ENCODE results near the gene DNAH3. TPM values are rescaled to one million over a fixed set of nuclear protein-coding genes. Genes with fewer than 3 reads are reported as not detected.
A peak's percentile ranks its signal among the peaks of the same experiment; 100 is the strongest.

Gene DNAH3
- total RNA-seq, 1 donor = not detected

DNA sequence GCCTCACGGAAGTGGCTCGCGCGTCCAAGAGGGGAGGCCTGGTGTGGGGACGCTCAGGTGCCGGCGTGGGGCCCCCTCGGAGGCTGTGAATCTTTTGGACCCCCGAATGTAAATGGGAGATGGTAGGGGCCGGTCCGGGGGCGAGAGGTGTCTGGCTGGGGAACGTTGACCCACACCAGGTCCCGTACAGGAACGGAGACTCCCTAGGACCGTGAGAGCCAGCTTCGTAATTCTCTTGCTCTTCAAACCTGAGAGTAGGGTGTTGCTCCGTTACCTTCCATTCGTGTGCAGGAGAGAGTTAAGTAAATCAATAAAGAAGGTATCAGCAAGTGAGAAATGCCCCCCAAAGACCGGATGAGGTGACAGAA is 249.6 kb downstream of the DNAH3 start:
- H3K27ac ChIP-seq (ENCODE audit: low read depth, low read length) = peak overlapping the region; percentile 100
- peak overlapping the region; percentile 12 for H2AFZ ChIP-seq (ENCODE audit: low read length)
- H3K4me1 ChIP-seq (ENCODE audit: insufficient read depth, low read length) = peaks cover 62% of the 10 kb centered on the region
- peak; percentile 54 for DNase-seq (ENCODE audit: insufficient read length, low spot score, missing footprints)
- no peaks in the 10 kb centered on the region for H3K27me3 ChIP-seq (ENCODE audit: insufficient read depth, low read length)
- peaks cover 14% of the 10 kb centered on the region for H3K36me3 ChIP-seq (ENCODE audit: insufficient read depth, low read length)
- H3K79me2 ChIP-seq (ENCODE audit: insufficient read depth, low read length) = peaks cover 69% of the 10 kb centered on the region
- peak overlapping the region; percentile 90 for H3K4me3 ChIP-seq (ENCODE audit: insufficient read depth, low read length)
- peak overlapping the region; percentile 85 for H3K4me2 ChIP-seq (ENCODE audit: insufficient read depth, low read length)
- no peaks in the 10 kb centered on the region for H3K9me3 ChIP-seq (ENCODE audit: low read depth, low read length)
- peaks cover 23% of the 10 kb centered on the region for H4K20me1 ChIP-seq (ENCODE audit: insufficient read depth, low read length)
- TF ChIP-seq, protein P1, sequence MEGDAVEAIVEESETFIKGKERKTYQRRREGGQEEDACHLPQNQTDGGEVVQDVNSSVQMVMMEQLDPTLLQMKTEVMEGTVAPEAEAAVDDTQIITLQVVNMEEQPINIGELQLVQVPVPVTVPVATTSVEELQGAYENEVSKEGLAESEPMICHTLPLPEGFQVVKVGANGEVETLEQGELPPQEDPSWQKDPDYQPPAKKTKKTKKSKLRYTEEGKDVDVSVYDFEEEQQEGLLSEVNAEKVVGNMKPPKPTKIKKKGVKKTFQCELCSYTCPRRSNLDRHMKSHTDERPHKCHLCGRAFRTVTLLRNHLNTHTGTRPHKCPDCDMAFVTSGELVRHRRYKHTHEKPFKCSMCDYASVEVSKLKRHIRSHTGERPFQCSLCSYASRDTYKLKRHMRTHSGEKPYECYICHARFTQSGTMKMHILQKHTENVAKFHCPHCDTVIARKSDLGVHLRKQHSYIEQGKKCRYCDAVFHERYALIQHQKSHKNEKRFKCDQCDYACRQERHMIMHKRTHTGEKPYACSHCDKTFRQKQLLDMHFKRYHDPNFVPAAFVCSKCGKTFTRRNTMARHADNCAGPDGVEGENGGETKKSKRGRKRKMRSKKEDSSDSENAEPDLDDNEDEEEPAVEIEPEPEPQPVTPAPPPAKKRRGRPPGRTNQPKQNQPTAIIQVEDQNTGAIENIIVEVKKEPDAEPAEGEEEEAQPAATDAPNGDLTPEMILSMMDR (IDR thresholded peaks at IDR 0.05; ENCODE audit: extremely low read depth, low read depth, low read length) = no peak

DNA sequence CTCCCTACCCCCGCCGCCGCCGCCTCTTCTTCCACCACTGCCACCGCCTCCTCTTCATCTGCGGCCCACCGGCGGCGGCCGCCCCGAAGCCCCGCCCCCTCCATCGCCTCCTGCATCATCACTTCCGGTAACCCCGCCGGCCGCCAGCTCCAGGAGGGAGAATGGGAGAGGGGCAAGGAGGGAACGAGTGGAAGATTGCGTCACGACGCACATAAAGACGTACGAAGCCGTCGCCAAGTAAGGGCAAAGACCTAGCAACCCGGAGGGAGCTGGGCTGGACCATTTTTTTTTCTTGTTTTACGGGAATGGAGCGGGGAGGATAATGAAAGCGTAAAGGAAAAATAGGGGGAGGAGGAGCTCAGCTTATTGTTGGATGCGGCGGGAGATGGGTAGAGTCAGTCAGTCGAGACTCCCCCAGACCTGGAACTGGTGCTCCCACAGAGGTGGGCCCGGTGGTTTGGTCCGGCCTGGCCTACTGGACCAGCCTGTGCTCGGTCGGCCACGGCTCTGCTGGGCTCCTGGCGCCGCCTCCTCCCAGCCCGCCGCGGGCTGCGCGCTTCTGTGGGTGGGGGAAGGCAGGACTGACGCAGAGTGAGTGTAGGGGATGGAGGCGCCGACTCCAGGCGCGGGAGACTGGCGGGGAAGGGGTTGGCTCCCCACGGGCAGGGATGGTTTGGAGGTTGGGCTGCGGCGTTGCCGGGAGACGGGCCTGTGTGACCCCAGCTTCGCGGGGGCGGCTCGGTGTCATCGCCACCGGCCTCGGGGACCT is 250.2 kb downstream of the DNAH3 start, which contains the start of the genes DCUN1D3 and LYRM1:
Gene DCUN1D3 (minus strand): TSS at position 60 of the 769 bp plus-strand sequence. CDS start 37,820 bp downstream, outside the sequence.
Gene LYRM1 (plus strand): TSS at position 473 of the 769 bp plus-strand sequence. CDS start 14,785 bp downstream, outside the sequence.
- TF ChIP-seq, protein P1 (IDR thresholded peaks at IDR 0.05; ENCODE audit: extremely low read depth, low read depth, low read length) = no peak
- peak within 1 kb of the TSS; percentile 85 for H2AFZ ChIP-seq (ENCODE audit: low read length)
- peaks cover 57% of the 10 kb centered on the region for H3K4me1 ChIP-seq (ENCODE audit: insufficient read depth, low read length)
- DNase-seq (ENCODE audit: insufficient read length, low spot score, missing footprints) = peak; percentile 97
- peaks cover 20% of the 10 kb centered on the region for H3K36me3 ChIP-seq (ENCODE audit: insufficient read depth, low read length)
- no peaks in the 10 kb centered on the region for H3K9me3 ChIP-seq (ENCODE audit: low read depth, low read length)
- peaks cover 28% of the 10 kb centered on the region for H4K20me1 ChIP-seq (ENCODE audit: insufficient read depth, low read length)
- peak within 1 kb of the TSS; percentile 90 for H3K4me3 ChIP-seq (ENCODE audit: insufficient read depth, low read length)
- H3K79me2 ChIP-seq (ENCODE audit: insufficient read depth, low read length) = peaks cover 75% of the 10 kb centered on the region
- no peaks in the 10 kb centered on the region for H3K27me3 ChIP-seq (ENCODE audit: insufficient read depth, low read length)
- H3K4me2 ChIP-seq (ENCODE audit: insufficient read depth, low read length) = peak within 1 kb of the TSS; percentile 89
- peak within 1 kb of the TSS; percentile 100 for H3K27ac ChIP-seq (ENCODE audit: low read depth, low read length)

DNA sequence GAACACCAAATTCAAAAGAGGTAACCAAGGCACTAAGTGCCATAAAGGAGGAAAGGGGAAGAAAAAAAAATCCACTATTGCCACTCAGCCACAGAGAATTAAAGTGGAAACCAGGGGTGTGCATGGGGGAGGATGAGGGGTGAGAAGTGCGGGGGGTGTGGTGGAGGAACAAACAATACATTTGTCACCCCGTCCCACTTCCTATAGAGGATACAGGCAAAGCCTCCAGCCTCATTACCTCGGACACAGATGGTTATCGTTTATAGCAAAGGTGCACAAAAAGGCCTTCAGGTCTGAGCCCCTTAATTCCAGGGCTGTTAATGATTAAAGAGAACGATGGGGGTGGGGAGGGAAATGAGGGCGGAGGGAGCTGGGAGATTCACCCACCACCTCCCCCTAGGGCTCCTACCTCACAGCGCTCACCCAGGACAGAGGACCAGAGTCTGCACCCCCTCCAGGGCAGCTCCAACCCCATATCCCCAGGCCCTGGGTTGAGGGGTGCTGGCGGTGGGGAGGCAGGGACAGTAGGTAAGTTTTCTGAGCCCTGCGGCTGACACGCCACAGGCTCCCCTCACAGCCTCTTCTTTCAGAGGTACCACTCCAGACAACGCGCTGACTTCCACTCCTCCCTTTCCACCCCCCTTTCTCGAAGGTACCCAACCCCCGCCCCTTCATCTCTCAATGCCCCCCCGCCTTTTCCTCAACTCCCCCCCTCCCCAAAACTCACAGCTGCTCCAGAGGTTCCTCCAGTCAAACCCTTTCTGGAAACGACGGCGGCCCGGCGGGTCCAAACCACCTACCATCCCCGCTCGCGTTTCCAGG is 251.0 kb downstream of the DNAH3 start:
- Histone ChIP-seq H3K79me2 (ENCODE audit: insufficient read depth, low read length) (peaks cover 77% of the 10 kb centered on the region), H3K9me3 (ENCODE audit: low read depth, low read length) (no peaks in the 10 kb centered on the region), H3K27ac (ENCODE audit: low read depth, low read length) (peak overlapping the region; percentile 93), H3K36me3 (ENCODE audit: insufficient read depth, low read length) (peaks cover 26% of the 10 kb centered on the region), H3K4me3 (ENCODE audit: insufficient read depth, low read length) (peak overlapping the region; percentile 90), H4K20me1 (ENCODE audit: insufficient read depth, low read length) (peaks cover 35% of the 10 kb centered on the region), H2AFZ (ENCODE audit: low read length) (no peak overlapping the region), H3K27me3 (ENCODE audit: insufficient read depth, low read length) (no peaks in the 10 kb centered on the region), H3K4me2 (ENCODE audit: insufficient read depth, low read length) (peak overlapping the region; percentile 89), H3K4me1 (ENCODE audit: insufficient read depth, low read length) (peaks cover 49% of the 10 kb centered on the region)
- DNase-seq (ENCODE audit: insufficient read length, low spot score, missing footprints) = peak; percentile 46
- TF ChIP-seq, protein P1 (IDR thresholded peaks at IDR 0.05; ENCODE audit: extremely low read depth, low read depth, low read length) = no peak

Measured in osteoblast (primary cell).